HEK293 (cell line): Measurements from ENCODE around the gene UQCC3.
A peak's percentile ranks its signal among the peaks of the same experiment; 100 is the strongest.

Experiments used
- BCL11A ChIP-seq: fragments of 450-650 bp; formaldehyde crosslinking; IDR thresholded peaks from 2 replicates; pipeline ENCODE4 v1.5.1; 2016; ENCODE audit warnings: low read depth, missing biosample characterization, missing genetic modification characterization
- GLI2 ChIP-seq: fragments of 450-650 bp; formaldehyde crosslinking; IDR thresholded peaks from 2 replicates; pipeline ENCODE4; 2017; ENCODE audit warnings: missing biosample characterization, missing genetic modification characterization, low read depth, borderline replicate concordance
- GLIS2 ChIP-seq: fragments of 450-650 bp; formaldehyde crosslinking; IDR thresholded peaks from 2 replicates; pipeline ENCODE4 v1.5.1; 2016; ENCODE audit warnings: missing biosample characterization, missing genetic modification characterization
- HOXD13 ChIP-seq: sonication (generic); formaldehyde crosslinking; IDR thresholded peaks from 2 replicates; pipeline ENCODE4 v1.8.0; 2022; ENCODE audit warnings: missing genetic modification reagents, borderline replicate concordance
- PRDM10 ChIP-seq: fragments of 450-650 bp; formaldehyde crosslinking; IDR thresholded peaks from 2 replicates; pipeline ENCODE4 v1.5.1; 2016; ENCODE audit warnings: missing biosample characterization, missing genetic modification characterization
- PRDM6 ChIP-seq: fragments of 450-650 bp; formaldehyde crosslinking; IDR thresholded peaks from 2 replicates; pipeline ENCODE4 v1.5.1; 2017; ENCODE audit warnings: missing biosample characterization, missing genetic modification characterization
- REST ChIP-seq: fragments of 450-650 bp; formaldehyde crosslinking; IDR thresholded peaks from 2 replicates; pipeline ENCODE4 v1.5.1; 2016; ENCODE audit warnings: missing biosample characterization, missing genetic modification characterization
- ZBTB26 ChIP-seq: fragments of 450-650 bp; formaldehyde crosslinking; optimal IDR thresholded peaks from 2 replicates; pipeline ENCODE3; 2016; ENCODE audit warnings: missing biosample characterization, mild to moderate bottlenecking, missing genetic modification characterization
- ZBTB44 ChIP-seq: fragments of 450-650 bp; IDR thresholded peaks from 2 replicates; pipeline ENCODE4 v1.5.1; 2018; ENCODE audit warnings: missing biosample characterization, mild to moderate bottlenecking, missing genetic modification characterization
- ZFP69B ChIP-seq: fragments of 450-650 bp; formaldehyde crosslinking; IDR thresholded peaks from 2 replicates; pipeline ENCODE4 v1.5.1; 2016; ENCODE audit warnings: missing biosample characterization, missing genetic modification characterization
- ZNF133 ChIP-seq: fragments of 450-650 bp; formaldehyde crosslinking; IDR thresholded peaks from 2 replicates; pipeline ENCODE4 v1.5.1; 2016; ENCODE audit warnings: missing biosample characterization, missing genetic modification characterization
- ZNF311 ChIP-seq: fragments of 450-650 bp; formaldehyde crosslinking; IDR thresholded peaks from 2 replicates; pipeline ENCODE4 v1.5.1; 2017; ENCODE audit warnings: missing biosample characterization, missing genetic modification characterization, borderline replicate concordance
- ZNF391 ChIP-seq: fragments of 450-650 bp; formaldehyde crosslinking; IDR thresholded peaks from 2 replicates; pipeline ENCODE4 v1.5.1; 2016; ENCODE audit warnings: low read depth, missing biosample characterization, missing genetic modification characterization, borderline replicate concordance
- ZNF416 ChIP-seq: fragments of 450-650 bp; formaldehyde crosslinking; IDR thresholded peaks from 2 replicates; pipeline ENCODE4 v1.5.1; 2016; ENCODE audit warnings: missing biosample characterization, missing genetic modification characterization
- ZNF433 ChIP-seq: fragments of 450-650 bp; formaldehyde crosslinking; IDR thresholded peaks from 2 replicates; pipeline ENCODE4 v1.5.1; 2016; ENCODE audit warnings: missing biosample characterization, missing genetic modification characterization, low read depth
- ZNF488 ChIP-seq: fragments of 450-650 bp; formaldehyde crosslinking; IDR thresholded peaks from 2 replicates; pipeline ENCODE4 v1.5.1; 2016; ENCODE audit warnings: missing biosample characterization, missing genetic modification characterization
- ZNF544 ChIP-seq: fragments of 450-650 bp; formaldehyde crosslinking; IDR thresholded peaks from 2 replicates; pipeline ENCODE4 v1.5.0; 2017; ENCODE audit warnings: missing biosample characterization, missing genetic modification characterization
- ZNF549 ChIP-seq: fragments of 450-650 bp; IDR thresholded peaks from 2 replicates; pipeline ENCODE4 v1.5.1; 2018; ENCODE audit warnings: missing biosample characterization, missing genetic modification characterization, mild to moderate bottlenecking, inconsistent platforms, moderate library complexity
- ZNF561 ChIP-seq: fragments of 450-650 bp; IDR thresholded peaks from 2 replicates; pipeline ENCODE4 v1.5.1; 2018; ENCODE audit warnings: missing biosample characterization, missing genetic modification characterization, borderline replicate concordance
- ZNF580 ChIP-seq: fragments of 450-650 bp; formaldehyde crosslinking; IDR thresholded peaks from 2 replicates; pipeline ENCODE4 v1.5.1; 2016; ENCODE audit warnings: missing biosample characterization, missing genetic modification characterization
- ZNF585B ChIP-seq: fragments of 450-650 bp; formaldehyde crosslinking; IDR thresholded peaks from 2 replicates; pipeline ENCODE4 v1.5.1; 2016; ENCODE audit warnings: missing biosample characterization, missing genetic modification characterization
- ZNF610 ChIP-seq: fragments of 450-650 bp; formaldehyde crosslinking; IDR thresholded peaks from 2 replicates; pipeline ENCODE4 v1.5.1; 2016; ENCODE audit warnings: missing biosample characterization, missing genetic modification characterization, borderline replicate concordance
- ZNF626 ChIP-seq: fragments of 450-650 bp; sonication (Bioruptor Pico); formaldehyde crosslinking; IDR thresholded peaks from 2 replicates; pipeline ENCODE4 v1.5.1; 2018; ENCODE audit warnings: missing biosample characterization, missing genetic modification characterization, inconsistent platforms
- ZNF658 ChIP-seq: fragments of 450-650 bp; formaldehyde crosslinking; IDR thresholded peaks from 2 replicates; pipeline ENCODE4; 2016; ENCODE audit warnings: missing biosample characterization, missing genetic modification characterization
- ZNF677 ChIP-seq: fragments of 450-650 bp; IDR thresholded peaks from 2 replicates; pipeline ENCODE4 v1.5.0; 2018; ENCODE audit warnings: missing biosample characterization, mild to moderate bottlenecking, missing genetic modification characterization, moderate library complexity
- ZNF843 ChIP-seq: fragments of 450-650 bp; formaldehyde crosslinking; IDR thresholded peaks from 2 replicates; pipeline ENCODE4 v1.5.1; 2016; ENCODE audit warnings: missing biosample characterization, missing genetic modification characterization

Gene UQCC3

GRCh38 chr11:62671608-62672389, at the start of gene UQCC3, which contains the start of gene LBHD1 (continued):
- no peak for TF ChIP-seq ZNF658 (tag by site-specific recombination)
- no peak for TF ChIP-seq ZNF416 (tag by site-specific recombination)
- TF ChIP-seq ZNF585B (tag by site-specific recombination), result no peak
- peak; percentile 77; the same call in 1 of the 2 replicates for TF ChIP-seq ZFP69B (tag by site-specific recombination)
- no peak for TF ChIP-seq ZNF549 (tag by site-specific recombination)
- no peak for TF ChIP-seq GLI2 (tag by site-specific recombination)
- TF ChIP-seq ZNF133, result no peak
- TF ChIP-seq ZNF677, result no peak
- no peak for TF ChIP-seq REST (tag by site-specific recombination)
- TF ChIP-seq ZNF488 (tag by site-specific recombination), result no peak
- TF ChIP-seq ZNF311 (tag by site-specific recombination), result no peak
- TF ChIP-seq ZNF580 (tag by site-specific recombination), result peak; percentile 95
- TF ChIP-seq ZNF433, result no peak
- TF ChIP-seq ZNF561, result peak; percentile 46; the same call in 1 of the 2 replicates
- peak; percentile 81 for TF ChIP-seq ZBTB26
- TF ChIP-seq PRDM6, result no peak
- no peak; the same call in 1 of the 2 replicates for TF ChIP-seq BCL11A (tag by site-specific recombination)
- no peak for TF ChIP-seq ZNF626 (tag by site-specific recombination)
- TF ChIP-seq GLIS2 (tag by site-specific recombination), result peak; percentile 84
- no peak for TF ChIP-seq ZBTB44 (tag by site-specific recombination)
- no peak for TF ChIP-seq HOXD13 (CRISPR knock-in tag)
- no peak for TF ChIP-seq ZNF391 (tag by site-specific recombination)
- TF ChIP-seq ZNF843, result no peak; the same call in none of the 2 replicates
- TF ChIP-seq PRDM10 (tag by site-specific recombination), result peak; percentile 9; the same call in 1 of the 2 replicates
- TF ChIP-seq ZNF610 (tag by site-specific recombination), result peak; percentile 77; the same call in 1 of the 2 replicates
- no peak for TF ChIP-seq ZNF544 (tag by site-specific recombination)
